Measurements from ENCODE around the gene FAM200A.
A peak's percentile ranks its signal among the peaks of the same experiment; 100 is the strongest.

The FAM200A gene

GRCh38 chr7:99499721-99500636, 51.9 kb downstream of the FAM200A start, which contains the start of gene ZNF394:
Gene ZNF394, minus strand, starts transcription at chr7:99500281. Its CDS starts 188 bp downstream, at chr7:99500093.
- peak; percentile 96 for DNase-seq

- DNase-seq, result no peak
Measured at GRCh38 chr7:99499371-99499720, 52.6 kb downstream of the FAM200A start.

- no peak for DNase-seq
Measured at GRCh38 chr7:99498546-99498944, 53.4 kb downstream of the FAM200A start.

GRCh38 chr7:99497766-99498545, 54.0 kb downstream of the FAM200A start:
- no peak for DNase-seq
